ENCODE measurements around the gene AUTS2. TPM values are rescaled to one million over a fixed set of nuclear protein-coding genes. Genes with fewer than 3 reads are reported as not detected.

Gene AUTS2
- total and polyA plus RNA-seq, 2 experiments from 2014 or later: 32.0 to 91.0 TPM

- TF ChIP-seq, protein P1, sequence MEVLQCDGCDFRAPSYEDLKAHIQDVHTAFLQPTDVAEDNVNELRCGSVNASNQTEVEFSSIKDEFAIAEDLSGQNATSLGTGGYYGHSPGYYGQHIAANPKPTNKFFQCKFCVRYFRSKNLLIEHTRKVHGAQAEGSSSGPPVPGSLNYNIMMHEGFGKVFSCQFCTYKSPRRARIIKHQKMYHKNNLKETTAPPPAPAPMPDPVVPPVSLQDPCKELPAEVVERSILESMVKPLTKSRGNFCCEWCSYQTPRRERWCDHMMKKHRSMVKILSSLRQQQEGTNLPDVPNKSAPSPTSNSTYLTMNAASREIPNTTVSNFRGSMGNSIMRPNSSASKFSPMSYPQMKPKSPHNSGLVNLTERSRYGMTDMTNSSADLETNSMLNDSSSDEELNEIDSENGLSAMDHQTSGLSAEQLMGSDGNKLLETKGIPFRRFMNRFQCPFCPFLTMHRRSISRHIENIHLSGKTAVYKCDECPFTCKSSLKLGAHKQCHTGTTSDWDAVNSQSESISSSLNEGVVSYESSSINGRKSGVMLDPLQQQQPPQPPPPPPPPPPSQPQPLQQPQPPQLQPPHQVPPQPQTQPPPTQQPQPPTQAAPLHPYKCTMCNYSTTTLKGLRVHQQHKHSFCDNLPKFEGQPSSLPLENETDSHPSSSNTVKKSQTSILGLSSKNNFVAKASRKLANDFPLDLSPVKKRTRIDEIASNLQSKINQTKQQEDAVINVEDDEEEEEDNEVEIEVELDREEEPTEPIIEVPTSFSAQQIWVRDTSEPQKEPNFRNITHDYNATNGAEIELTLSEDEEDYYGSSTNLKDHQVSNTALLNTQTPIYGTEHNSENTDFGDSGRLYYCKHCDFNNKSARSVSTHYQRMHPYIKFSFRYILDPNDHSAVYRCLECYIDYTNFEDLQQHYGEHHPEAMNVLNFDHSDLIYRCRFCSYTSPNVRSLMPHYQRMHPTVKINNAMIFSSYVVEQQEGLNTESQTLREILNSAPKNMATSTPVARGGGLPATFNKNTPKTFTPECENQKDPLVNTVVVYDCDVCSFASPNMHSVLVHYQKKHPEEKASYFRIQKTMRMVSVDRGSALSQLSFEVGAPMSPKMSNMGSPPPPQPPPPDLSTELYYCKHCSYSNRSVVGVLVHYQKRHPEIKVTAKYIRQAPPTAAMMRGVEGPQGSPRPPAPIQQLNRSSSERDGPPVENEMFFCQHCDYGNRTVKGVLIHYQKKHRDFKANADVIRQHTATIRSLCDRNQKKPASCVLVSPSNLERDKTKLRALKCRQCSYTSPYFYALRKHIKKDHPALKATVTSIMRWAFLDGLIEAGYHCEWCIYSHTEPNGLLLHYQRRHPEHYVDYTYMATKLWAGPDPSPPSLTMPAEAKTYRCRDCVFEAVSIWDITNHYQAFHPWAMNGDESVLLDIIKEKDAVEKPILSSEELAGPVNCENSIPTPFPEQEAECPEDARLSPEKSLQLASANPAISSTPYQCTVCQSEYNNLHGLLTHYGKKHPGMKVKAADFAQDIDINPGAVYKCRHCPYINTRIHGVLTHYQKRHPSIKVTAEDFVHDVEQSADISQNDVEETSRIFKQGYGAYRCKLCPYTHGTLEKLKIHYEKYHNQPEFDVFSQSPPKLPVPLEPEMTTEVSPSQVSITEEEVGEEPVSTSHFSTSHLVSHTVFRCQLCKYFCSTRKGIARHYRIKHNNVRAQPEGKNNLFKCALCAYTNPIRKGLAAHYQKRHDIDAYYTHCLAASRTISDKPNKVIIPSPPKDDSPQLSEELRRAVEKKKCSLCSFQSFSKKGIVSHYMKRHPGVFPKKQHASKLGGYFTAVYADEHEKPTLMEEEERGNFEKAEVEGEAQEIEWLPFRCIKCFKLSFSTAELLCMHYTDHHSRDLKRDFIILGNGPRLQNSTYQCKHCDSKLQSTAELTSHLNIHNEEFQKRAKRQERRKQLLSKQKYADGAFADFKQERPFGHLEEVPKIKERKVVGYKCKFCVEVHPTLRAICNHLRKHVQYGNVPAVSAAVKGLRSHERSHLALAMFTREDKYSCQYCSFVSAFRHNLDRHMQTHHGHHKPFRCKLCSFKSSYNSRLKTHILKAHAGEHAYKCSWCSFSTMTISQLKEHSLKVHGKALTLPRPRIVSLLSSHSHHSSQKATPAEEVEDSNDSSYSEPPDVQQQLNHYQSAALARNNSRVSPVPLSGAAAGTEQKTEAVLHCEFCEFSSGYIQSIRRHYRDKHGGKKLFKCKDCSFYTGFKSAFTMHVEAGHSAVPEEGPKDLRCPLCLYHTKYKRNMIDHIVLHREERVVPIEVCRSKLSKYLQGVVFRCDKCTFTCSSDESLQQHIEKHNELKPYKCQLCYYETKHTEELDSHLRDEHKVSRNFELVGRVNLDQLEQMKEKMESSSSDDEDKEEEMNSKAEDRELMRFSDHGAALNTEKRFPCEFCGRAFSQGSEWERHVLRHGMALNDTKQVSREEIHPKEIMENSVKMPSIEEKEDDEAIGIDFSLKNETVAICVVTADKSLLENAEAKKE (CRISPR knock-in tag; IDR thresholded peaks at IDR 0.05): no peak
- TF ChIP-seq EZH2 (IDR thresholded peaks at IDR 0.05; ENCODE audit: low read depth, unreplicated experiment): no peak
Measured at GRCh38 chr7:70374772-70375533, 776.7 kb downstream of the AUTS2 start (continued).

GRCh38 chr7:70376561-70377031, 778.3 kb downstream of the AUTS2 start:
- Histone ChIP-seq H3K79me2 (replicated peaks; ENCODE audit: insufficient read depth) (no peaks in the 10 kb centered on the region), H3K36me3 (ENCODE audit: insufficient read depth) (no peaks in the 10 kb centered on the region), H4K20me1 (replicated peaks; ENCODE audit: insufficient read depth) (no peaks in the 10 kb centered on the region), H3K9me2 (ENCODE audit: insufficient read depth) (no peaks in the 10 kb centered on the region), H3F3A (replicated peaks; ENCODE audit: low read depth) (no peaks in the 10 kb centered on the region), H3K4me2 (no peak overlapping the region), H3K4me1 (ENCODE audit: insufficient read depth) (peaks cover 5% of the 10 kb centered on the region), H2AFZ (no peak overlapping the region), H3K27ac (ENCODE audit: low read depth) (no peak overlapping the region), H3K27me3 (ENCODE audit: insufficient read depth) (no peaks in the 10 kb centered on the region), H3K4me3 (no peak overlapping the region)
- Mint-ChIP-seq H3K9me3 (no peaks in the 10 kb centered on the region), H3K4me1 (peaks cover 9% of the 10 kb centered on the region), H3K36me3 (ENCODE audit: low read depth) (no peaks in the 10 kb centered on the region), H3K27me3 (ENCODE audit: insufficient read depth, low read depth, poor library complexity) (peaks cover 4% of the 10 kb centered on the region), H3K27ac (no peak overlapping the region), H3K4me3 (no peak overlapping the region)
- ATAC-seq (no peak), DNase-seq (ENCODE audit: low spot score) (no peak)
- TF ChIP-seq ZNF114 (CRISPR knock-in tag; IDR thresholded peaks at IDR 0.05) (no peak), EZH2phosphoT487 (IDR thresholded peaks at IDR 0.05; ENCODE audit: unreplicated experiment) (no peak), NANOG (IDR thresholded peaks at IDR 0.05; ENCODE audit: borderline replicate concordance) (no peak), CTCF (conservative IDR thresholded peaks at IDR 0.05; ENCODE audit: low read depth in 2 of 2) (no peak), REST (IDR thresholded peaks at IDR 0.05; ENCODE audit: unreplicated experiment) (no peak), JUNB (IDR thresholded peaks at IDR 0.05; ENCODE audit: unreplicated experiment) (no peak), ETS1 (IDR thresholded peaks at IDR 0.05) (no peak), POLR2AphosphoS5 (IDR thresholded peaks at IDR 0.05; ENCODE audit: low read depth) (no peak), EZH2 (IDR thresholded peaks at IDR 0.05; ENCODE audit: low read depth, unreplicated experiment) (no peak), ZNF331 (CRISPR knock-in tag; IDR thresholded peaks at IDR 0.05; ENCODE audit: low read depth) (no peak)

All from GM23338 (cell line).